Epidermal melanocyte (primary cell): ENCODE results near the gene CTTNBP2NL.
A peak's percentile ranks its signal among the peaks of the same experiment; 100 is the strongest.
"Not testable (repeated sequence)": the region's sequence is repeated elsewhere in the genome, so short reads cannot be mapped to it uniquely, and the experiment has no call there.

Experiments
- DNase-seq: peaks from one replicate; pipeline ENCODE4 v3.0.0; 2011; ENCODE audit warnings: low spot score; ENCODE audit not compliant: insufficient read length

The CTTNBP2NL gene

GRCh38 chr1:112386731-112387346 lies 9.2 kb upstream of the CTTNBP2NL start:
- DNase-seq = no peak

- DNase-seq = no peak
Measured at GRCh38 chr1:112387807-112388206, 8.2 kb upstream of the CTTNBP2NL start.

GRCh38 chr1:112388436-112388835 lies 7.6 kb upstream of the CTTNBP2NL start:
- DNase-seq = no peak

- DNase-seq = no peak
Measured at GRCh38 chr1:112389689-112390088, 6.3 kb upstream of the CTTNBP2NL start.

GRCh38 chr1:112390335-112390734 lies 5.7 kb upstream of the CTTNBP2NL start:
- DNase-seq = not testable (repeated sequence)

GRCh38 chr1:112390775-112391602 lies 5.0 kb upstream of the CTTNBP2NL start:
- peak; percentile 90 for DNase-seq

GRCh38 chr1:112391603-112391940 lies 4.4 kb upstream of the CTTNBP2NL start:
- DNase-seq = no peak

GRCh38 chr1:112393631-112393974 lies 2.4 kb upstream of the CTTNBP2NL start:
- no peak for DNase-seq

GRCh38 chr1:112394743-112395062 lies 1.3 kb upstream of the CTTNBP2NL start:
- no peak for DNase-seq

- DNase-seq = no peak
Measured at GRCh38 chr1:112395256-112395820, 676 bp upstream of the CTTNBP2NL start.

GRCh38 chr1:112396653-112397471 lies 848 bp downstream of the CTTNBP2NL start:
- DNase-seq = no peak

- DNase-seq = no peak
Measured at GRCh38 chr1:112397841-112398240, 1.8 kb downstream of the CTTNBP2NL start.

GRCh38 chr1:112399456-112399855 lies 3.4 kb downstream of the CTTNBP2NL start:
- DNase-seq = no peak

GRCh38 chr1:112400706-112401105 lies 4.7 kb downstream of the CTTNBP2NL start:
- DNase-seq = not testable (repeated sequence)

- DNase-seq = no peak
Measured at GRCh38 chr1:112402682-112403643, 6.9 kb downstream of the CTTNBP2NL start.

GRCh38 chr1:112406771-112407170 lies 10.8 kb downstream of the CTTNBP2NL start:
- no peak for DNase-seq

- no peak for DNase-seq
Measured at GRCh38 chr1:112409414-112409813, 13.4 kb downstream of the CTTNBP2NL start.

GRCh38 chr1:112410673-112411072 lies 14.7 kb downstream of the CTTNBP2NL start:
- no peak for DNase-seq

GRCh38 chr1:112417271-112417670 lies 21.3 kb downstream of the CTTNBP2NL start:
- DNase-seq = no peak

GRCh38 chr1:112418099-112418892 lies 22.3 kb downstream of the CTTNBP2NL start:
- no peak for DNase-seq
